ENCODE data around the gene RARRES1. TPM values are rescaled to one million over a fixed set of nuclear protein-coding genes. Genes with fewer than 3 reads are reported as not detected.

RARRES1 gene
- total RNA-seq (2.4 TPM), polyA plus RNA-seq (7.3 TPM)
- long read RNA-seq, donor 1: 0 reads
- long read RNA-seq, donor 2, partial matches to known transcripts: 0 of 2 reads
- long read RNA-seq, donor 2, other reads (novel, unspliced or antisense): 0 of 2 reads
- long read RNA-seq, donor 3: 0 reads
- long read RNA-seq, donor 4, partial matches to known transcripts: 0 of 2 reads
- long read RNA-seq, donor 4, other reads (novel, unspliced or antisense): 0 of 2 reads
- long read RNA-seq, donor 5, transcript RARRES1-201 (6 exons, 1,952 nt): major isoform, 6 of 6 reads
- long read RNA-seq, donor 5, partial matches to known transcripts: 0 of 6 reads
- long read RNA-seq, donor 5, other reads (novel, unspliced or antisense): 0 of 6 reads
- long read RNA-seq, donor 6, partial matches to known transcripts: 0 of 1 reads
- long read RNA-seq, donor 6, other reads (novel, unspliced or antisense): 0 of 1 reads
- long read RNA-seq, donor 7: 0 reads
- long read RNA-seq, donor 8: 0 reads
- long read RNA-seq, donor 9: 0 reads
- long read RNA-seq, donor 10: 0 reads

DNA sequence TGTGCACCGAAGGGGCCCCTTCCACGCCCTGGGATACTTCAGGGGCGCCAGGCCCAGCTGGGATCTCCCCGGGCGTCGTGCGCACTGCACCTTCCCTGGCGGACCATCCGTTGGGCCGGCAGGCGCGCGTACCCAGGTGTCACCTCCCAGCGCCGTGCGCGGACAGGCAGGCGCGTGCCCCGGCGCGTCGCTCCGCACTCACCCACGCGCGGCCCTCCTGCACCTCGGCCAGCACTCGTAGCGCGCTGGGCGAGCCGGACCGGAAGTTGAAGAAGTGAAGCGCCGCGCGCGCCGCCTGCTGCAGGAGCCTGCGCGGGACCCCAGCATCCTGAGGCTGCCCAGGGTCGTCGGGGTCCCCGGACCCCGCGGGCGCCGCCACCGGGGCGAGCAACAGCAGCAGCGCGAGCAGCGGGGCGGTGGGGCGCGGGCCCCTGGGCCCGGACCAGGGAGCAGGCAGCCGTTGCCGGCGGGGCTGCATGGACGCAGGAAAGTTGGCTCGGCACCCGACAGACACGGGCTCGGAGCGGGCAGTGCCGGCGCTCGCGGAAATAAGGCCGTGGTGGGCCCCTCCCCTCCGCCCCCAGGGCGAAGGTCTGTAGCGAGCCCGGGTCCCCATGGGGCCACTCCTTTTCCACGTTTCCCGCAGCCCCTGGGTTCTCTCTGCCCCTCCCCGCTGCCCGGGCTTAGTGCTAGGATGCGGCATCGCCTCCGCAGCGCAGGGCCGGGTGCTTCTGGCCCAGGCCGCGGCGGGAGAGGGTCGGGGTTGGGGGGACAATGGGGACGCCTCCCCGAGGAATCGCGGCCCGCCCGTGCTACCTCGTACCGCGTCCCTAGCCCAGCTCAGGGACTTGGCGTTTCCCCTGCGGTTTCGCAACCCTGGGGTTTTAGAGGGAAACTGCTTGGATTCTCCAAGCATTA lies at the start of gene RARRES1:
Gene RARRES1, minus strand, starts transcription at position 520 of the 918 bp plus-strand sequence. Its CDS starts 42 bp downstream, at position 478.
- Histone ChIP-seq H3K4me3 (ENCODE audit: low read length in 2 of 2) (peak within 1 kb of the TSS; percentile 27 to 50), H3K9me3 (ENCODE audit: control insufficient read depth in 2 of 2, insufficient read depth in 1 of 2, low read length in 1 of 2) (peaks cover 0 to 3% of the 10 kb centered on the region in 2 donors), H3K27me3 (ENCODE audit: control insufficient read depth in 2 of 2, insufficient read depth in 1 of 2, low read length in 1 of 2) (peaks cover 16 to 34% of the 10 kb centered on the region in 2 donors), H3K27ac (ENCODE audit: low read depth in 1 of 2, low read length in 1 of 2) (peak within 1 kb of the TSS in 1 of 2 donors; percentile 47), H3K36me3 (ENCODE audit: control insufficient read depth in 2 of 2, insufficient read depth in 2 of 2, low read length in 1 of 2) (no peaks in the 10 kb centered on the region), H3K4me1 (ENCODE audit: control insufficient read depth in 2 of 2, insufficient read depth in 2 of 2, low read length in 2 of 2) (peaks cover 2 to 5% of the 10 kb centered on the region in 2 donors)
- DNase-seq (ENCODE audit: low read depth in 6 of 9, low spot score in 9 of 9): peak in 4 of 9 donors; percentile 21 to 47 (median 31)
- 8% methylated on average over 101 of the region's 101 CpGs for WGBS

GRCh38 chr3:158781849-158782248 lies 49.6 kb upstream of the RARRES1 start:
- no peaks in the 10 kb centered on the region for H3K27me3 ChIP-seq (ENCODE audit: control insufficient read depth in 2 of 2, insufficient read depth in 1 of 2, low read length in 1 of 2)
- 95% methylated on average over 1 of the region's 1 CpG for WGBS
- H3K36me3 ChIP-seq (ENCODE audit: control insufficient read depth in 2 of 2, insufficient read depth in 2 of 2, low read length in 1 of 2): no peaks in the 10 kb centered on the region
- no peak overlapping the region for H3K4me3 ChIP-seq (ENCODE audit: low read length in 2 of 2)
- H3K27ac ChIP-seq (ENCODE audit: low read depth in 1 of 2, low read length in 1 of 2): no peak overlapping the region
- no peak for DNase-seq (ENCODE audit: low read depth in 6 of 9, low spot score in 9 of 9)
- H3K9me3 ChIP-seq (ENCODE audit: control insufficient read depth in 2 of 2, insufficient read depth in 1 of 2, low read length in 1 of 2): no peaks in the 10 kb centered on the region
- H3K4me1 ChIP-seq (ENCODE audit: control insufficient read depth in 2 of 2, insufficient read depth in 2 of 2, low read length in 2 of 2): no peaks in the 10 kb centered on the region

DNA sequence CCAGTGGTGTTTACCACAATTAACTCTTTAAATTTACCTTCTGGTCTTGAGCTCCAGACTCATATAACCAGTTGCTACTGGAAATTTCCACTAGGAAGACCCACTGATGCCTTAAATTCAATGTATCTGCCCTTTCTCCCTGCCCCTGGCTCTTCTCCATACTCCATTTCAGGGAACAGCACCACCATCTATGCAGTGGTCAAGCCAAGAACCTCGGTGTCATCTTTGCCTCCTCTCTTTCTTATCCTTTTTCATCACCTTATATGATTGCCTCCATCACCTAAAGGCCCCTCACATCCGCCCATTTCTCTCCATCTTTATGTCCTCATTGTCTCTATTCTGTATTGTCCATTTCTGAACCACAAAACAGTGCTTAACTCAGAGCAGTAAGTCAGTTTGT lies 48.9 kb upstream of the RARRES1 start:
- Histone ChIP-seq H3K27ac (ENCODE audit: low read depth in 1 of 2, low read length in 1 of 2) (no peak overlapping the region), H3K27me3 (ENCODE audit: control insufficient read depth in 2 of 2, insufficient read depth in 1 of 2, low read length in 1 of 2) (no peaks in the 10 kb centered on the region), H3K36me3 (ENCODE audit: control insufficient read depth in 2 of 2, insufficient read depth in 2 of 2, low read length in 1 of 2) (no peaks in the 10 kb centered on the region), H3K4me1 (ENCODE audit: control insufficient read depth in 2 of 2, insufficient read depth in 2 of 2, low read length in 2 of 2) (no peaks in the 10 kb centered on the region), H3K4me3 (ENCODE audit: low read length in 2 of 2) (no peak overlapping the region), H3K9me3 (ENCODE audit: control insufficient read depth in 2 of 2, insufficient read depth in 1 of 2, low read length in 1 of 2) (no peaks in the 10 kb centered on the region)
- no peak for DNase-seq (ENCODE audit: low read depth in 6 of 9, low spot score in 9 of 9)
- WGBS: 94% methylated on average over 2 of the region's 2 CpGs

GRCh38 chr3:158780766-158781165 lies 48.5 kb upstream of the RARRES1 start:
- Histone ChIP-seq H3K9me3 (ENCODE audit: control insufficient read depth in 2 of 2, insufficient read depth in 1 of 2, low read length in 1 of 2) (no peaks in the 10 kb centered on the region), H3K36me3 (ENCODE audit: control insufficient read depth in 2 of 2, insufficient read depth in 2 of 2, low read length in 1 of 2) (no peaks in the 10 kb centered on the region), H3K27ac (ENCODE audit: low read depth in 1 of 2, low read length in 1 of 2) (no peak overlapping the region), H3K4me1 (ENCODE audit: control insufficient read depth in 2 of 2, insufficient read depth in 2 of 2, low read length in 2 of 2) (no peaks in the 10 kb centered on the region), H3K27me3 (ENCODE audit: control insufficient read depth in 2 of 2, insufficient read depth in 1 of 2, low read length in 1 of 2) (no peaks in the 10 kb centered on the region), H3K4me3 (ENCODE audit: low read length in 2 of 2) (no peak overlapping the region)
- 98% methylated on average over 1 of the region's 1 CpG for WGBS
- DNase-seq (ENCODE audit: low read depth in 6 of 9, low spot score in 9 of 9): no peak

DNA sequence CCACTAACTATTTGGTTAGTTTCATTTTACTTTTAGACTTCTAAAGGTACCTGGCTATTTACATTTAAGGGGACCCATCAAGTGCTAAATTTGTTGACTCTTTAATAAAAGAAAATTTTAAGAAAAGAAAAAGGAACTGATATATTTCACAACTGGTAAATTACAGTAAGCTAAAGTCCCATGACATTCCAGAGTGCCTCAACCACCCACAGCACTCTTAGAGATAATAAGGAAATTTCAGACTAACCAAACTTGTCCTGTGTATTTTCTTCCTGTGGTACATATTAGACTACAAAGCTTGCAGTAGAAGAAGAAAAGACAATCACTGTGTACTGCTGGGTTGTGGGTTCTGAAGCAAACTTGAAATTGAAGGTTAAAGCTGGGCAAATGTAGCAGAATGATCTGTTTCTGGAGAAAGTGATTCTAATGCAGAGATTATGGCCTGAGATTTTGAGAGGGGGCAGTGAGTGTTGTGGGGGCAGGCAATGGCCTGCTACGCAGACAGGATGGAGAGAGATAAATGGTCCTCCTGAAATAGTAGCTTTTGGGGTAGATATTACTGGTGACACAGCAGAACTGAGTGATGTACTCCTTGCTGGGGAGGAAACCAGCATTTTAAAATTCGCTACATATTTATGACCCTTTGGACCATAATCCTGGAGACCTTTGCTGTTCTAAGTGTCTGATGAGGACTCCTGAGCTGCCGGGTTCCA lies 45.1 kb upstream of the RARRES1 start:
- WGBS: 96% methylated on average over 3 of the region's 3 CpGs
- Histone ChIP-seq H3K4me3 (ENCODE audit: low read length in 2 of 2) (no peak overlapping the region), H3K27me3 (ENCODE audit: control insufficient read depth in 2 of 2, insufficient read depth in 1 of 2, low read length in 1 of 2) (no peaks in the 10 kb centered on the region), H3K9me3 (ENCODE audit: control insufficient read depth in 2 of 2, insufficient read depth in 1 of 2, low read length in 1 of 2) (no peaks in the 10 kb centered on the region), H3K27ac (ENCODE audit: low read depth in 1 of 2, low read length in 1 of 2) (peak overlapping the region in 1 of 2 donors; percentile 20), H3K4me1 (ENCODE audit: control insufficient read depth in 2 of 2, insufficient read depth in 2 of 2, low read length in 2 of 2) (no peaks in the 10 kb centered on the region), H3K36me3 (ENCODE audit: control insufficient read depth in 2 of 2, insufficient read depth in 2 of 2, low read length in 1 of 2) (no peaks in the 10 kb centered on the region)
- DNase-seq (ENCODE audit: low read depth in 6 of 9, low spot score in 9 of 9): no peak

DNA sequence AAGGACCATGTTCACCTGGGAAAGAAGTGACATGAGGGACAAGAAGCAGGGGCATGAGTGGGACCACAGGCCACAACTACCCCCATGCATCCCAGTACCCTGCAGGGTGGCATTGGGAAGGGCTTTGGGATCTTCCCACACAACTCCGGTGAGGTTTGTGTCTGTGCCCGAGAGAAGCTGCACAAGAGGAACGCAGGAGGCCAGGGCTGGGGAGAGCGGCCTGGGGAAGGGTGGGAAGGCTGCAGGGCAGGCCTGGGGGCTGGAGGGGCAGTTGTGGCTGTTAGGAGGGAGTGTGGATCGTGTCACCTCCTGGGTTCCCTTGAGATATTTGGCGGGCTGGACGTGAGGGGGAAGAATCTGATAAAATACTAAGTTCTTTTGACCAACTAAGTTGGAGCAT lies 44.3 kb upstream of the RARRES1 start:
- no peaks in the 10 kb centered on the region for H3K27me3 ChIP-seq (ENCODE audit: control insufficient read depth in 2 of 2, insufficient read depth in 1 of 2, low read length in 1 of 2)
- no peaks in the 10 kb centered on the region for H3K4me1 ChIP-seq (ENCODE audit: control insufficient read depth in 2 of 2, insufficient read depth in 2 of 2, low read length in 2 of 2)
- H3K9me3 ChIP-seq (ENCODE audit: control insufficient read depth in 2 of 2, insufficient read depth in 1 of 2, low read length in 1 of 2): no peaks in the 10 kb centered on the region
- no peak overlapping the region for H3K27ac ChIP-seq (ENCODE audit: low read depth in 1 of 2, low read length in 1 of 2)
- no peaks in the 10 kb centered on the region for H3K36me3 ChIP-seq (ENCODE audit: control insufficient read depth in 2 of 2, insufficient read depth in 2 of 2, low read length in 1 of 2)
- H3K4me3 ChIP-seq (ENCODE audit: low read length in 2 of 2): no peak overlapping the region
- DNase-seq (ENCODE audit: low read depth in 6 of 9, low spot score in 9 of 9): no peak
- 89% methylated on average over 7 of the region's 7 CpGs for WGBS

DNA sequence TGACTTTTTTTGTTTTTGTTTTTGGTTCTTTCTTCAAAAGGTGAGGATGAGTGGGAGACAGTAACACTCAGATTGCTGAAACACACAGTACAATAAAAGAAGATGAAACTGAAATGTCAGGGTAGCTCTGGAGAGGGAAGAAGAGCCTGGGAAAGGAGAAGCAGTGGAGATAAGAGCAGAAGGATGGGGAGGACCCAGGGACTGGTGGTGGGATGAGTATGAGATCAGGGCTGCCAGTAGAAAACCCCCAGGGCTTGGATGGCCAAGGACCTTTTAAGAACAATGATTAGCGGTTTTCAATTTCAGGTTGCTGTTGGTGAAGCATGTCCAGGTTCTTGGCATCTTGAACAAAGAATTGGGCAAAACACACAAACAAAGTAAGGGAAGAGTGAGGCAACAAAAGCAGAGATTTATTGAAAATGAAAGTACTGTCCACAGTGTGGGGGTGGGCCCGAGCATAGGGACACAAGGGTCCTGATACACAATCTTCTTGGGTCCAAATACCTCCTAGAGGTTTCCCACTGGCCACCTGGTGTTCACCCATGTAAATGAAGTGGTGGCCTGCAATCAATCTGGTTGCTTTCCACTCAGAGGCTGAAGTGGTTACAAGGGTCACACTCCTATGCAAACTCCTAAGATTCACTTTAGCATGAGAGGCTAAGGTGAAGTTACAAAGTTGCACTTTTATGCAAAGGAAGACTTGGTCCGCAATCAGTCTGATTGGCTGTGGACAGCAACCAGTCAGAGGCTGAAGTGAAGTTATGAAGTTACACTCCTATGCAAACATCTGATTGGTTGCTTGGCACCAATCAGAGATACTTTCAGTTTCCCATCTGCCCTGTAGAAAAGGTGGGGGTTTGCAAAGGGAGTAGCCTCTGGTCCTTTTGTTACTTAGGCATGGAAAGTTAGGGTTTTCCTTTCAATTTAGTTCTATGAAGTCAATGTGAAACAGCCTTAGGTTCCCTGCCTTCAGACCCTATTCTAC lies 43.5 kb upstream of the RARRES1 start:
- DNase-seq (ENCODE audit: low read depth in 6 of 9, low spot score in 9 of 9): no peak
- Histone ChIP-seq H3K27ac (ENCODE audit: low read depth in 1 of 2, low read length in 1 of 2) (no peak overlapping the region), H3K4me3 (ENCODE audit: low read length in 2 of 2) (no peak overlapping the region), H3K9me3 (ENCODE audit: control insufficient read depth in 2 of 2, insufficient read depth in 1 of 2, low read length in 1 of 2) (no peaks in the 10 kb centered on the region), H3K36me3 (ENCODE audit: control insufficient read depth in 2 of 2, insufficient read depth in 2 of 2, low read length in 1 of 2) (no peaks in the 10 kb centered on the region), H3K27me3 (ENCODE audit: control insufficient read depth in 2 of 2, insufficient read depth in 1 of 2, low read length in 1 of 2) (no peaks in the 10 kb centered on the region), H3K4me1 (ENCODE audit: control insufficient read depth in 2 of 2, insufficient read depth in 2 of 2, low read length in 2 of 2) (no peaks in the 10 kb centered on the region)
- WGBS: 98% methylated on average over 3 of the region's 3 CpGs

DNA sequence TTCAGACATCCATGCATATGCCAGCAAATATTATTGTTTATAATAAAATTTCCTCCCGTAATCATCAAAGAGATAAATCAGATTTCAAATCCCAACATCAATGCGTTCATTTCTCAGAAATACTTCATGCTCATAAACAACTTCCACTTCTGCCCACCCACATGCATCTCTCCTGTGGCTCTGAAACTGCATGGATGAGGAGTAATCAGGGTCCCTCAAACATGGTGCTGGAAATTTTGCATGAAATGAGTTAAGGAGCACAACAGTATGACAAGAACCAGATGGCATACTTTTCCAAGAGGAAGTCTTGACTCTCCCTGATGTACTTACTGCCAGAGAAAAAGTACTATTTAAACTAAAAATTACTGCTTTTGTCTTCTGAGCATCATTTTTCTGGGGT lies 42.7 kb upstream of the RARRES1 start:
- no peaks in the 10 kb centered on the region for H3K9me3 ChIP-seq (ENCODE audit: control insufficient read depth in 2 of 2, insufficient read depth in 1 of 2, low read length in 1 of 2)
- H3K36me3 ChIP-seq (ENCODE audit: control insufficient read depth in 2 of 2, insufficient read depth in 2 of 2, low read length in 1 of 2): no peaks in the 10 kb centered on the region
- DNase-seq (ENCODE audit: low read depth in 6 of 9, low spot score in 9 of 9): no peak
- H3K4me1 ChIP-seq (ENCODE audit: control insufficient read depth in 2 of 2, insufficient read depth in 2 of 2, low read length in 2 of 2): no peaks in the 10 kb centered on the region
- WGBS: 94% methylated on average over 2 of the region's 2 CpGs
- no peak overlapping the region for H3K4me3 ChIP-seq (ENCODE audit: low read length in 2 of 2)
- no peak overlapping the region for H3K27ac ChIP-seq (ENCODE audit: low read depth in 1 of 2, low read length in 1 of 2)
- no peaks in the 10 kb centered on the region for H3K27me3 ChIP-seq (ENCODE audit: control insufficient read depth in 2 of 2, insufficient read depth in 1 of 2, low read length in 1 of 2)

All from thymus (tissue), 14 donors.